HG03280 (cell line): ENCODE data around the gene CPLX1.
"Not testable (repeated sequence)": the region's sequence is repeated elsewhere in the genome, so short reads cannot be mapped to it uniquely, and the experiment has no call there.

ENCODE experiments used
- ATAC-seq: cut with Tn5 transposase; IDR thresholded peaks from one replicate; pipeline ENCODE4 v1.9.1; 2021; ENCODE audit warnings: mild to moderate bottlenecking, moderate library complexity; ENCODE audit not compliant: unreplicated experiment

The CPLX1 gene

DNA sequence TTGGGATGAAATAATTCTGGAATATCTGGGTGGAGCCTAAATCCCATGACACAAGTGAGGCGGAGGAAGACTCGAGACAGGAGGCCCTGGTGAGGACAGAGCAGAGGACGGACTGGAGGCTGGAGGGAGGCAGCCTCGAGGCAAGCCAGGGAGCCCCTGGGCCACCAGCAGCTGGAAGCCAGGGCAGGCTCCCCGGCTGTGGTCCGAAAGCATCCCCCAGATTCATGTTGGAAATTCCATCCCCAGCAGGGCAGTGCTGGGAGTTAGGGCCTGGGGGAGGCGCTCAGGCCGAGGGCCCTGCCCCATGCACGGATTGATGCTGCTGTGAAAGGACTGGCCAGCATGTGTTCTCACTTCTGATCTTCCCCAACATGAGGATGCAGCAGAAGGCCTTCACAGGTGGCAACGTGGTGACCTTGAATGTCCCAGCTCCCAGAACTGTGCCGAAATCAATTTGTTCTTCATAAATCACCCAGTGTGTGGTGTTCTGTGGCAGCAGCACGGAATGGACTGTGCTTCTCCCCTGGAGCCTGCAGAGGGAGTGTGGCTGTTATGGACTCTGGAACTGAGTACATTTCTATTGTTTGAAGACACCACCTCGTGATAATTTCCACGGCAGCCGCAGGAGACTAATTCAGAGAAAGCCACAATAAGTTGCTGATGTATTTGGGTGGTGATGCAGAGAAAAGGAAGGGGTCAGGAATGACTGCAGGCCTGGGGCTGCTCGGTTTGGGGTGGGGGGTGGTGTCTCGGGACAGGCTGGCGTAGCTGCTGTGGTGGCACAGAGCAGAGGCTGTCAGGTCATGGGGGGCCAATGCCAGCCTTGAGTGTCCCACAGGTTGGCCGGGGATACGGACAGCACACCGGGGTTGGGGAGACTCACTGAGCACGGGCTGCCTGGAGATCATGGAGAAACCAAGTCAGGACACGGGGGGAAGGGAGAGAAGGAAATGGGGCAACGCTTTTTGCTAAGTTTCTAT lies 63.4 kb downstream of the CPLX1 start:
- ATAC-seq, result no peak

DNA sequence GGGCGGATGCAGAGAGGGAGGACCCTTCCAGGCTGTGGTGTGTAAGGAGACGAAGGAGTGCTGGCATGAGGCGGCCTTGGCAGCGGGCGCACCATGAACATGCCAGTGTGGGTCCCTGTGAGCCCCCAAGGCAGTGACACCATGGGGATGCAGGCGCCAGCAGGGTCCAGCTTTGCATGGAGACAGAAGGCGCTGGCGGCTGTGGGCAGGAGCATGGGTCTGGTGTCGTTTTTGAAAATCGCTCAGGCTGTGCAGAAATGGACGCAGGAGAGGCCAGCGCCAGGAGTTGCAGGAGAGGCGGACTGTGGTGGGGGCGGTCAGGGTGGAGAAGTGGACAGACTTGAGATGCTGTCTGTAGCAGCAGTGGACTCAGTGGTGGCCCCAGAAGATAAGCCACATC lies 64.2 kb downstream of the CPLX1 start:
- no peak for ATAC-seq

DNA sequence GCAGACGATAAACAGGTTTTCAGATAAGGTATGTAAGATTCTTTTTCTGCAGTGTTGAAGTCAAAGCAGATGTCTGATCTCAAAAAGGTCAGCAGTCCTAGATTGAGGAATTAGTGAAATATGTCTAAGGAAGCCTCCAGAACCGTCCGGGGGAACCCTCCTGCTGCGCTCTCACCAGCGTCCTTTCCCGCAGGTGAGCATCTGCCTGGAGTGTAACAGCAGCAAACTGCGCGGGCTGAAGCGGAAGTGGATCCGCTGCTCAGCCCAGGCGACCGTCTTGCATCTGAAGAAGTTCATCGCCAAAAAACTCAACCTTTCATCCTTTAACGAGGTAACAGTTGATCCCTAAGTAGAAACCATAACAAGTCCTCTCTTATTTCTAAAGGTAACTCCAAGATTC lies 64.8 kb downstream of the CPLX1 start:
- ATAC-seq, result no peak

DNA sequence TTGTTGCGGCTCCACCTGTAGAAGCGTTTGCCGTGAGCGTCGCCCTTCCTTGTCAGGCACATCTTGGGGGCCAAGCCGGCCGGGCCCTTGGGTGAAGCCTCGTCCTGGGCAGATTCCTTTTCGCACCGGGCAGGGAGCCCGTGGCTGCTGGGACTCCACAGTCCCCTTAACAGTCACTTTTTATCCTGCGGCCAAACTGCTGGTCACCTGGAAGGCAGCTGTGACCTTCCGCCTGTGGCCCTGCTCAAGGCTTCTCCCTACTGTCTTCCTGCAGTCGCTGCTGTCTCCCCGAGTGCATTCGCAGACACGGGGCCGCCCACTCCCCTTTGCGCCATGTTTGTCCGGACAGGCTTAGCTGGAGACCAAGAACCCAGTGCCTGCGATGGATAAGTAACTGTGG lies 65.3 kb downstream of the CPLX1 start:
- ATAC-seq, result no peak

GRCh38 chr4:759810-760209 lies 66.1 kb downstream of the CPLX1 start:
- ATAC-seq, result not testable (repeated sequence)

DNA sequence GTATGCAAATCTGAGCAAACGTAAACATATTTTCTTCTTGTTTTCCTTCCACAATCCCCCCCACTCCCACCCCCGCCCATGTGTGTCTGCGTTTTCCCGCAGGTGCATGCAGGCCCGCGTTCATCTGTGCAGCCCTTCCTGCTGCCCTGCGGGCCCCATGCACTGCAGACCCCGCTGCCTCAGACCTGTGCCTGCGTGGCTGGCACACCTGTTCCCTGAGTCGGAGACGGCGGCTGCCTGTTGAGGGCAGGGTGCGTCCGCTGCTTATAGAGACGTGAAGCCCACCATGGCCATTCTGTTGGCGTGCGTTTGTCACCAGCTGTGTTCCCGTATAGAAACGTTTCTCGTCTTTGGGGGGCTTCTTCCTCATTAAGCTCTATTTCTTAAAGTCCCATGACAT lies 68.8 kb downstream of the CPLX1 start:
- no peak for ATAC-seq

DNA sequence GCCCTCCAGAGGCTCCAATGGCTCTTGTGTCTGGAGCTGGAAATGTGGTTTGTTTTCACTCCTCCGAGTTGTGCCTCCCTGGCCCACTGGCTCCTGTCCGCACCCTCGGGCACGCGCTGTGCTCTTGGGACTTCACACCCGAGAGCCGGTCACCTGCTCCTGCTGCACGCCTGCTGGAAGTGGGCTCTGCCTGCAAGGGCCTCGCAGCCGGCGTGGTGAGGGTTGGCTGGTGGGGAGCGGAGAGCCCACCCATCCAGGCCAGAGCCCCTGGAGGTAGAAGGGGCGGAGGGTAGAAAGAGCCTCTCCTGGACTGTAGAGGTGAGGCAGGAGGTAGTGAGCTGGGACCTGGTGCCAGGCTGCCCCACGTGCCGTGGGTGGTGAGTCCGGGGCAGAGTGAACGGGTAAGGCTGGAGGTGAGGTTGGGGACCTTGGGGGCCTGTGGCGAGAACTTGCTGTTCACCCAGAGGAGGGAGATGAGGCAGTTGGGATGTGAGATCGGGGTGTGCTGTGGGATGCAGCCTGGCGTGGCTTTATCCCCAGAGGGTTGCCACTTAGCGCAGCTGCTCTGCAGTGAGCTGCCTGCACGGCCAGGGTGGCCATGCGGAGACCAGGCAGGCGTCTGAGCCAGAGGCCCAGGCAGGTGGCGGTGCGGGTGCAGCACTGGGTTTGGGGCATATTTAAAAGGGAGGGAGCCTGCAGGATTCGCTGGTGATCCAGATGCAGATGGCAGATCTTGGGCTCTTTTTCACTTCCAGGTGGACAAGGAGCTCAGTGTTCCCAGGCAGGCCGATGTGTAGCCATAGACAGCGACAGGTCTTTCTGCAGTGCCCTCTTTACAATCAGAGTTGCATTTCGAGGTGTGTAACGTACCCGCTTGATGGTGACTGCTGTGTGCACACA lies 71.5 kb downstream of the CPLX1 start:
- ATAC-seq, result no peak

GRCh38 chr4:753186-753585 lies 72.7 kb downstream of the CPLX1 start:
- not testable (repeated sequence) for ATAC-seq

- no peak for ATAC-seq
Measured at GRCh38 chr4:752196-752861, 73.6 kb downstream of the CPLX1 start.

DNA sequence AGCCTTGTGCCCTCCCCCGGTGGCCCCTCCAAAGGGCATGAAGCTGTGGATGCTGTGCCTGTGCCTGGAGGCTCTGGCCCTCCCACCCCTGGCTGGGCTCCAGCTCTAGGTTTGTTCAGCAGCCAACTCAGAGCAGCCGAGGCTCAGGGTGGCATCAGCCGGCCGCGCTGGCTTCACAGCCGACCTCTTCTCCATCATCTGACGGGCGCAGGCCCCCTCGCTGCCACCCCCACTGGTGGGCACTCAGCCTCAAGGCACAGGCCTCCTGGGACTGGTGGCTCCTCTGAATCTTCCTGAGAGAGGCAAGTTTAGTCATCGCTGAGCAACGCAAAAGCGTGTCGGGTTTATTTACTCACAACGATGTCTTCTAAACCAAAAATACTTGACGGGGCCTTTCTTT lies 74.3 kb downstream of the CPLX1 start:
- no peak for ATAC-seq

DNA sequence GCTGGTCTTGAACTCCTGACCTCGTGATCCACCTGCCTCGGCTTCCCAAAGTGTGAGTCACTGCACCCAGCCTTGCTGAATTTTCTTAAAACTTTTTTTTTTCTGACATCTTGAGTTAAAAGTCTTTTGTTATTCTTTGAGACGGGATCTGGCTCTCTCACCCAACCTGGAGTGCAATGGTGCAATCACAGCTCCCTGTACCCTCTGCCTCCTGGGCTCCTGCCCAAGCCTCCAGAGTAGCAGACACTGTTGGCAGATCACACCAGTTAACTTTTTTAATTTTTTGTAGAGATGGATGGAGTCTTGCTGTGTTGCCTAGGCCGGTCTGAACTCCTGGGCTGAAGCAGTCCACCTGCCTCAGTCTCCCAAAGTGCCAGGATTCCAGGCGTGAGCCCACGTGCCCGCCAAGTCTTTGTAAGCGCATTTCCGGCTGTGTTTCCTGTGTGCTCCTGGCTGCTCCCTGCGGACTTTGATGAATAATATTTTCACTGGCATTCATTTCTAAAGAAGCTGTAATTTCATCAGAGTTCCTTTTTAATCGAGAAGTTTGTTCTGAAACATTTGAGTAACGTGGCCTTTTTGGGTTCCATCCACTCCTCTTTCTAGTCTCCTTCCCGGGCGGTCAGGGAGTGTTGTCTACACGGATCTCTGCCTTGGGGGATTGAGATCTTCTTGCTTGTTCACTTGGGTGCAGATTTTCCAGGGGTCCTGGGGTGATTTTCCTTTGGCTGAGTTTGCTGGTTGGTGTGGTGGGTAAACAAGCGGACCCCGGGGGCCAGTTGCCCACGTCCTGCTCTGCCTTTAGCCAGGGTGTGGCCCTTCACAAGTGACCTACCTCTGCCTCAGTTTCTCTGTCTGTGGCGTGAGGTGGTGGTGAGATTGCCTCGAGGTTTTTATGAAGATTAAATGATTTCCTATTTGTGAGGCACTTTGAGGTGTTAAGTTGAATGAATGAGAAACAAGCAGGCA lies 75.9 kb downstream of the CPLX1 start:
- no peak for ATAC-seq

- no peak for ATAC-seq
Measured at GRCh38 chr4:748461-748860, 77.5 kb downstream of the CPLX1 start.

DNA sequence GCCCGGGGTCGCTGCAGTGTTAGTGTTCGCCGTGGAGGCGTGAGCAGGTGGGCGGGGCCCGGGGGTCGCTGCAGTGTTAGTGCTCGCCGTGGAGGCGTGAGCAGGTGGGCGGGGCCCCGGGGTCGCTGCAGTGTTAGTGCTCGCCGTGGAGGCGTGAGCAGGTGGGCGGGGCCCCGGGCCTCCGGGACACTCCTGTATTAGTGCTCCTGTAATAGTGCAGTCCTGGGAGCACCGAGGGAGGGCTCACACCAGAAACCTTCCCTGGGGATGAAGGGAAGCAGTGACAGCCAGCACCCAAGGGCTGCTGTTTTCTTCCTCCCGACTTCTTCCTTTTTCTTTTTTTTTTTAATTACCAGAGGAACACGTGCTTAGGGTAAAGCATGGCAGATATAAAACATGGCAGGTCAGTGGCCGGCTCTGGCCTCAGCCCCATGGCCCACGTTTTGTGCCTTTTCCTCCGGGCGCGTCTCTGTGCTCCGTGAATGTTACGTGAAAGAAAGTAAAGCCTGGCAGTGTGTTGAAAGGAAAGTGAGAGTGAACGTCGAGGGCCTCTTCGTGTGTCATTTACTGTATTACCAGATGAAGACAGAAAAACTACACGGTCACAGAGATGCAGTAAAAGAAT lies 78.3 kb downstream of the CPLX1 start:
- ATAC-seq, result no peak

- ATAC-seq, result no peak
Measured at GRCh38 chr4:744212-744841, 81.6 kb downstream of the CPLX1 start.

DNA sequence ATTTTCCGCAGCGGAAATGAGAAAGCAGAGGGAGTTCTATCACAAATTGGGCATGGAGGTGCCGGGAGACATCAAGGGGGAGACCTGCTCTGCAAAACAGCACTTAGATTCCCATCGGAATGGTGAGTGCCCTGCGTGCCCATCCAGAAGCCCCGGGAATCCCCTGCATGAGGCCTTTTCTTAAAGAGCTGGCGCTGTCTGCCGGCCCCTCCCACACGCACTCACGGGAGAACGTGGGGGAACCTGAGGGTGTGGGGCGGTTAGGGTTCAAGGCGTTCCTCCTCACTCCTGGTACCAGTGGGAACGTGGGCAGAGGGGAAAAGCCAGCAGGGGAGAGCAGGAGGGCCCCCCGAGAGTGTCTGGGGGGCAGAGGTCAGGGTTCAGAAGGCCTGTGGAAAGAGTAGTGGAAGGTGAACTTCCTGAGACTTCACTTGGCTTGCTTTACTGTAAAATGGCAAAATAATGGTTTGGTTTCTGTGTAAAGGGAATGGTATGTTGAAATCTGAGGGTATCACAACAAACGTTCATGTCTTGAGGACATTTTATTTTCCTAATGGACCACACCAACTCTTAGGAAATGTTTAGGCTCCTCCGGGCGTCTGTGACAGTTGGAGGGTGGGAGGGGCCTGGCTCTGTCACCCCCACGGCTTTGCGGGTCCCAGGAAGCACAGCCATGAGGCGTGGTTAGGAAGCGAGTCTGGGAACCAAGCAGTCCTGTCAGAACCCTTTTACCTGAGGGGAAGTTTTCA lies 82.3 kb downstream of the CPLX1 start:
- no peak for ATAC-seq

GRCh38 chr4:742742-743311 lies 83.1 kb downstream of the CPLX1 start:
- ATAC-seq, result no peak

DNA sequence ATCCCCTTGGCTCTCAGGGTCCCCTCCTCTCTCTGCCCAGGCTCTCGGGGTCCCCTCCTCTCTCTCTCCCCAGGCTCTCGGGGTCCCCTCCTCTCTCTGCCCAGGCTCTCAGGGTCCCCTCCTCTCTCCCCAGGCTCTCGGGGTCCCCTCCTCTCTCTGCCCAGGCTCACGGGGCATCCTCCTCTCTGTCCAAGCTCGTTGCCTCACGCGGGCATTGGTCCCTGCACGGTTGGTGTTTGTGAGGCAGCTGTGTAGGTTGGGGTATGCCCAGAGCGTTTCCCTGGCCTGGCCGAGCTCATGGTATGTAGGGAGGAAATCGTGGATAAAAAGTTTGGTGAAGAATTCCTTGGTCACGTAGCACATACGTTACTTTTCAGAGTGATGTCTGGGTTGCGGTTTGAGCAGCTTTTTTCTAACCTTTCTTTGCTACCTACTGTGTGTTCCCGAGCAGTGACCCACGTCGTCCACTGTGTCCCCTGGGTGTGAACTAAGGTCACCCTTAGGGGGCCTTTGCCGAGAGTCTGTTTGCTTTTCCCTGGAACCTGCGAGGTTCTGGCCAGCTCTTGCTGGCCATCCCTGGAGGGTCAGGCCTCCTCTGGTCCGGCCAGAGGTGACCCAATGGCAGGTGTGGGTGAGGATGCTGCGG lies 83.7 kb downstream of the CPLX1 start:
- ATAC-seq, result no peak
